GM23338 (cell line): ENCODE results near the gene CLCN1. TPM values are rescaled to one million over a fixed set of nuclear protein-coding genes. Genes with fewer than 3 reads are reported as not detected.
A peak's percentile ranks its signal among the peaks of the same experiment; 100 is the strongest.

Source experiments
- ATAC-seq: fragments of 200-7000 bp; cut with Tn5 transposase; 3 replicates; pipeline ENCODE4 v1.9.1; 2020
- DNase-seq: peaks from one replicate; pipeline ENCODE4 v3.0.0-alpha.2; 2015; ENCODE audit warnings: low spot score
- H2AFZ ChIP-seq: fragments of 200-600 bp; sonication (generic); 2 replicates; pipeline ENCODE4 v1.8.0; 2016; ENCODE audit warnings: antibody characterized with exemption, mild to moderate bottlenecking, moderate library complexity
- H3F3A ChIP-seq: fragments of 200-600 bp; sonication (generic); replicated peaks from 2 replicates; pipeline ENCODE4 v1.8.0; 2017; ENCODE audit warnings: antibody characterized with exemption, mixed run types, low read depth
- H3K27ac ChIP-seq: fragments of 200-600 bp; sonication (generic); 2 replicates; pipeline ENCODE4 v1.6.1; 2016; ENCODE audit warnings: low read depth
- H3K27me3 ChIP-seq: fragments of 200-600 bp; sonication (generic); 2 replicates; pipeline ENCODE4 v1.8.0; 2016; ENCODE audit warnings: mild to moderate bottlenecking, mixed run types, moderate library complexity; ENCODE audit not compliant: insufficient read depth
- H3K36me3 ChIP-seq: fragments of 200-600 bp; sonication (generic); 2 replicates; pipeline ENCODE4 v1.8.0; 2016; ENCODE audit warnings: mild to moderate bottlenecking; ENCODE audit not compliant: insufficient read depth
- H3K4me1 ChIP-seq: fragments of 200-600 bp; sonication (generic); 2 replicates; pipeline ENCODE4 v1.8.0; 2016; ENCODE audit warnings: mild to moderate bottlenecking, moderate library complexity; ENCODE audit not compliant: insufficient read depth
- H3K4me2 ChIP-seq: fragments of 200-600 bp; sonication (generic); 2 replicates; pipeline ENCODE4 v1.7.1; 2017; ENCODE audit warnings: mixed run types
- H3K4me3 ChIP-seq: fragments of 200-600 bp; sonication (generic); 2 replicates; pipeline ENCODE4 v1.6.1; 2016; ENCODE audit warnings: mixed run types
- H3K79me2 ChIP-seq: fragments of 200-600 bp; sonication (generic); replicated peaks from 2 replicates; pipeline ENCODE4 v1.8.0; 2017; ENCODE audit warnings: mild to moderate bottlenecking; ENCODE audit not compliant: insufficient read depth
- H3K9me2 ChIP-seq: fragments of 200-600 bp; sonication (generic); 2 replicates; pipeline ENCODE4 v1.8.0; 2017; ENCODE audit not compliant: insufficient read depth
- H4K20me1 ChIP-seq: fragments of 200-600 bp; sonication (generic); replicated peaks from 2 replicates; pipeline ENCODE4 v1.8.0; 2017; ENCODE audit warnings: mild to moderate bottlenecking; ENCODE audit not compliant: insufficient read depth
- H3K27ac Mint-ChIP-seq: 2 replicates; pipeline ENCODE4 v1.8.0; 2020; ENCODE audit warnings: inconsistent platforms, mild to moderate bottlenecking, moderate library complexity, mixed read lengths
- H3K27me3 Mint-ChIP-seq: 3 replicates; pipeline ENCODE4 v1.8.0; 2022; ENCODE audit warnings: low read depth, mild to moderate bottlenecking, moderate library complexity, mixed read lengths, inconsistent platforms; ENCODE audit not compliant: insufficient read depth, poor library complexity
- H3K36me3 Mint-ChIP-seq: 3 replicates; pipeline ENCODE4 v1.8.0; 2021; ENCODE audit warnings: low read depth, mild to moderate bottlenecking, inconsistent platforms, moderate library complexity, mixed read lengths
- H3K4me1 Mint-ChIP-seq: 3 replicates; pipeline ENCODE4 v1.8.0; 2020; ENCODE audit warnings: mild to moderate bottlenecking, inconsistent platforms, mixed read lengths
- H3K4me3 Mint-ChIP-seq: 3 replicates; pipeline ENCODE4 v1.8.0; 2021; ENCODE audit warnings: moderate library complexity, mild to moderate bottlenecking, inconsistent platforms, mixed read lengths
- H3K9me3 Mint-ChIP-seq: 3 replicates; pipeline ENCODE4 v1.8.0; 2020; ENCODE audit warnings: moderate library complexity, mild to moderate bottlenecking, inconsistent platforms, mixed read lengths
- EZH2 ChIP-seq: fragments of 200-600 bp; sonication (generic); IDR thresholded peaks from one replicate; pipeline ENCODE4 v1.8.0; 2017; ENCODE audit warnings: antibody characterized with exemption, mild to moderate bottlenecking, low read depth; ENCODE audit not compliant: unreplicated experiment
- EZH2phosphoT487 ChIP-seq: fragments of 200-600 bp; sonication (generic); IDR thresholded peaks from one replicate; pipeline ENCODE4 v1.8.1; 2018; ENCODE audit warnings: antibody characterized with exemption; ENCODE audit not compliant: unreplicated experiment
- JUNB ChIP-seq: IDR thresholded peaks from one replicate; pipeline ENCODE4 v1.6.1; 2016; ENCODE audit warnings: antibody characterized with exemption; ENCODE audit not compliant: unreplicated experiment
- NANOG ChIP-seq: IDR thresholded peaks from 2 replicates; pipeline ENCODE4 v1.6.1; 2016; ENCODE audit warnings: antibody characterized with exemption, borderline replicate concordance
- POLR2AphosphoS5 ChIP-seq: IDR thresholded peaks from 2 replicates; pipeline ENCODE4 v1.6.1; 2016; ENCODE audit warnings: antibody characterized with exemption, low read depth
- STAT1 ChIP-seq: IDR thresholded peaks from one replicate; pipeline ENCODE4 v1.6.1; 2016; ENCODE audit warnings: antibody characterized with exemption; ENCODE audit not compliant: unreplicated experiment
- ZNF114 ChIP-seq: fragments of 250-450 bp; sonication (Bioruptor Pico); IDR thresholded peaks from 2 replicates; pipeline ENCODE4 v1.5.0; 2020; ENCODE audit warnings: mild to moderate bottlenecking, moderate library complexity
- ZNF331 ChIP-seq: fragments of 250-450 bp; sonication (Bioruptor Pico); IDR thresholded peaks from 2 replicates; pipeline ENCODE4 v1.5.0; 2020; ENCODE audit warnings: low read depth, mild to moderate bottlenecking, moderate library complexity
- polyA plus RNA-seq: library from polyadenylated mRNA; unstranded; fragments of >200 nt; fragmentation: Nextera tagmentation; extraction: Ambion mirVana; gene quantifications from 2 replicates; pipeline ENCODE4 v1.2.1, GENCODE V29; 2016
- total RNA-seq: library from RNA; depleted of rRNA; stranded (reverse); fragments of >200 nt; shearing (Covaris generic); gene quantifications from 2 replicates; pipeline ENCODE4 v1.2.3, GENCODE V29; 2014
- TF ChIP-seq, protein P1 (sequence below): IDR thresholded peaks from one replicate; pipeline ENCODE4 v1.6.1; 2018; ENCODE audit warnings: antibody characterized with exemption; ENCODE audit not compliant: unreplicated experiment
- TF ChIP-seq, protein P2 (sequence below): IDR thresholded peaks from 2 replicates; pipeline ENCODE4 v1.6.1; 2016; ENCODE audit warnings: antibody characterized with exemption
- TF ChIP-seq, protein P3 (sequence below), 2 experiments: fragments of 200-600 bp in 1 of 2; sonication (generic) in 1 of 2; conservative IDR thresholded peaks; 2 replicates each; pipeline versions ENCODE4 v1.5.1 to v1.6.1; 2016 to 2017; ENCODE audit warnings: antibody characterized with exemption in 2 of 2, low read depth in 2 of 2, mild to moderate bottlenecking in 2 of 2, moderate library complexity in 1 of 2

The CLCN1 gene
- total and polyA plus RNA-seq, 2 experiments from 2014 or later, result 0.38 to 0.48 TPM

DNA sequence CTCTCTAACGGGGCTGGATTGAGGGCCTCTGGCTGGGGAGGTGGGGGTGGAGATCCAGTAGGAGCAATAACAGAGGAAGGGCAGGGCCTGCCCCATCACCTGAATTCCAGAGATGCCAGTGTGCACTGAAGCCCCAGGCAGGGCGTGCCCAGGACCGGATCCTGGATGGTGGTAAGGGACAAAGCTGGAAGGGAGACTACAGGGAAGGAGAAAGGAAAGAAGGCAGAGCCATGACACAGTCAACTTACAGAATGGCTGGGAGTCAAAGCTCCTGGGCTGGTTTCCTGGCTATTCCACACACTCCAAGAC lies 30.5 kb upstream of the CLCN1 start (continued):
- TF ChIP-seq, protein P1, sequence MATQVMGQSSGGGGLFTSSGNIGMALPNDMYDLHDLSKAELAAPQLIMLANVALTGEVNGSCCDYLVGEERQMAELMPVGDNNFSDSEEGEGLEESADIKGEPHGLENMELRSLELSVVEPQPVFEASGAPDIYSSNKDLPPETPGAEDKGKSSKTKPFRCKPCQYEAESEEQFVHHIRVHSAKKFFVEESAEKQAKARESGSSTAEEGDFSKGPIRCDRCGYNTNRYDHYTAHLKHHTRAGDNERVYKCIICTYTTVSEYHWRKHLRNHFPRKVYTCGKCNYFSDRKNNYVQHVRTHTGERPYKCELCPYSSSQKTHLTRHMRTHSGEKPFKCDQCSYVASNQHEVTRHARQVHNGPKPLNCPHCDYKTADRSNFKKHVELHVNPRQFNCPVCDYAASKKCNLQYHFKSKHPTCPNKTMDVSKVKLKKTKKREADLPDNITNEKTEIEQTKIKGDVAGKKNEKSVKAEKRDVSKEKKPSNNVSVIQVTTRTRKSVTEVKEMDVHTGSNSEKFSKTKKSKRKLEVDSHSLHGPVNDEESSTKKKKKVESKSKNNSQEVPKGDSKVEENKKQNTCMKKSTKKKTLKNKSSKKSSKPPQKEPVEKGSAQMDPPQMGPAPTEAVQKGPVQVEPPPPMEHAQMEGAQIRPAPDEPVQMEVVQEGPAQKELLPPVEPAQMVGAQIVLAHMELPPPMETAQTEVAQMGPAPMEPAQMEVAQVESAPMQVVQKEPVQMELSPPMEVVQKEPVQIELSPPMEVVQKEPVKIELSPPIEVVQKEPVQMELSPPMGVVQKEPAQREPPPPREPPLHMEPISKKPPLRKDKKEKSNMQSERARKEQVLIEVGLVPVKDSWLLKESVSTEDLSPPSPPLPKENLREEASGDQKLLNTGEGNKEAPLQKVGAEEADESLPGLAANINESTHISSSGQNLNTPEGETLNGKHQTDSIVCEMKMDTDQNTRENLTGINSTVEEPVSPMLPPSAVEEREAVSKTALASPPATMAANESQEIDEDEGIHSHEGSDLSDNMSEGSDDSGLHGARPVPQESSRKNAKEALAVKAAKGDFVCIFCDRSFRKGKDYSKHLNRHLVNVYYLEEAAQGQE, result no peak
- TF ChIP-seq ZNF114 (CRISPR knock-in tag), result no peak
- no peak for TF ChIP-seq JUNB

DNA sequence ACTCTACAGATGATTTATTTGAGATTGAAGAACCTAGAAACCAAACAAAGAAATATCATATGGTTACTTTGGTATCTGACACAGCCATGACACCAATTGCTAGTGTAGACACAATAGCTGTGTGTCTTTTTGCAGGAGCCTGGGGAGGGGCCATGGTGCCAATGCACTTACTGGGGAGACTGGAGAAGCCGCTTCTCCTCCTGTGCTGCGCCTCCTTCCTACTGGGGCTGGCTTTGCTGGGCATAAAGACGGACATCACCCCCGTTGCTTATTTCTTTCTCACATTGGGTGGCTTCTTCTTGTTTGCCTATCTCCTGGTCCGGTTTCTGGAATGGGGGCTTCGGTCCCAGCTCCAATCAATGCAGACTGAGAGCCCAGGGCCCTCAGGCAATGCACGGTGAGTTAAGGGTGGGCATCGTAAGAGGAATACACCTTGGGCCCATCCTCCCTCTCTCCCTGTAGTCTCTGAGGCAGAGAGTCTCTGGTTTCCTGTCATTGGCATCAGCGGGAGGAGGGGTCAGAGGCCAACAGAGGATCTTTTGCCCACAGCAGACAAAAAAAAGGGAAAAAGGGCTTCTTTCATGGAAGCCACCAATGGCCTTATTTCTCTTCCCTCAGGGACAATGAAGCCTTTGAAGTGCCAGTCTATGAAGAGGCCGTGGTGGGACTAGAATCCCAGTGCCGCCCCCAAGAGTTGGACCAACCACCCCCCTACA lies 29.9 kb upstream of the CLCN1 start:
- Histone ChIP-seq H3K79me2 (peaks cover 24% of the 10 kb centered on the region), H3K27me3 (peaks cover 24% of the 10 kb centered on the region), H3K9me2 (peaks cover 6% of the 10 kb centered on the region; the same call in 1 of the 2 replicates), H3K4me2 (peak overlapping the region; percentile 90), H3K4me1 (peaks cover 42% of the 10 kb centered on the region), H4K20me1 (peaks cover 9% of the 10 kb centered on the region; the same call in 1 of the 2 replicates), H2AFZ (no peak overlapping the region), H3F3A (peaks cover 13% of the 10 kb centered on the region; the same call in 1 of the 2 replicates), H3K36me3 (peaks cover 4% of the 10 kb centered on the region; the same call in 1 of the 2 replicates), H3K4me3 (peak overlapping the region; percentile 52; the same call in 1 of the 2 replicates), H3K27ac (no peak overlapping the region)
- Mint-ChIP-seq H3K9me3 (peaks cover 18% of the 10 kb centered on the region), H3K27me3 (peaks cover 45% of the 10 kb centered on the region), H3K36me3 (peaks cover 33% of the 10 kb centered on the region), H3K4me3 (no peak overlapping the region; the same call in 2 of the 3 replicates), H3K4me1 (peaks cover 43% of the 10 kb centered on the region), H3K27ac (no peak overlapping the region)
- DNase-seq, result no peak
- no peak for ATAC-seq
- TF ChIP-seq JUNB, result no peak
- no peak for TF ChIP-seq NANOG
- TF ChIP-seq, protein P2, sequence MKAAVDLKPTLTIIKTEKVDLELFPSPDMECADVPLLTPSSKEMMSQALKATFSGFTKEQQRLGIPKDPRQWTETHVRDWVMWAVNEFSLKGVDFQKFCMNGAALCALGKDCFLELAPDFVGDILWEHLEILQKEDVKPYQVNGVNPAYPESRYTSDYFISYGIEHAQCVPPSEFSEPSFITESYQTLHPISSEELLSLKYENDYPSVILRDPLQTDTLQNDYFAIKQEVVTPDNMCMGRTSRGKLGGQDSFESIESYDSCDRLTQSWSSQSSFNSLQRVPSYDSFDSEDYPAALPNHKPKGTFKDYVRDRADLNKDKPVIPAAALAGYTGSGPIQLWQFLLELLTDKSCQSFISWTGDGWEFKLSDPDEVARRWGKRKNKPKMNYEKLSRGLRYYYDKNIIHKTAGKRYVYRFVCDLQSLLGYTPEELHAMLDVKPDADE, result no peak
- no peak for TF ChIP-seq EZH2phosphoT487
- TF ChIP-seq STAT1, result no peak
- no peak for TF ChIP-seq ZNF114 (CRISPR knock-in tag)

DNA sequence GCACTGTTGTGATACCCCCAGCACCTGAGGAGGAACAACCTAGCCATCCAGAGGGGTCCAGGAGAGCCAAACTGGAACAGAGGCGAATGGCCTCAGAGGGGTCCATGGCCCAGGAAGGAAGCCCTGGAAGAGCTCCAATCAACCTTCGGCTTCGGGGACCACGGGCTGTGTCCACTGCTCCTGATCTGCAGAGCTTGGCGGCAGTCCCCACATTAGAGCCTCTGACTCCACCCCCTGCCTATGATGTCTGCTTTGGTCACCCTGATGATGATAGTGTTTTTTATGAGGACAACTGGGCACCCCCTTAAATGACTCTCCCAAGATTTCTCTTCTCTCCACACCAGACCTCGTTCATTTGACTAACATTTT lies 29.4 kb upstream of the CLCN1 start:
- Mint-ChIP-seq H3K27ac (no peak overlapping the region), H3K9me3 (peaks cover 18% of the 10 kb centered on the region), H3K4me1 (peaks cover 41% of the 10 kb centered on the region), H3K27me3 (peaks cover 45% of the 10 kb centered on the region), H3K4me3 (no peak overlapping the region), H3K36me3 (peaks cover 38% of the 10 kb centered on the region)
- peaks cover 9% of the 10 kb centered on the region; the same call in 1 of the 2 replicates for H3K36me3 ChIP-seq
- TF ChIP-seq STAT1 (no peak), POLR2AphosphoS5 (no peak), EZH2 (no peak), ZNF331 (CRISPR knock-in tag) (no peak), JUNB (no peak), ZNF114 (CRISPR knock-in tag) (no peak)
- TF ChIP-seq, protein P3, sequence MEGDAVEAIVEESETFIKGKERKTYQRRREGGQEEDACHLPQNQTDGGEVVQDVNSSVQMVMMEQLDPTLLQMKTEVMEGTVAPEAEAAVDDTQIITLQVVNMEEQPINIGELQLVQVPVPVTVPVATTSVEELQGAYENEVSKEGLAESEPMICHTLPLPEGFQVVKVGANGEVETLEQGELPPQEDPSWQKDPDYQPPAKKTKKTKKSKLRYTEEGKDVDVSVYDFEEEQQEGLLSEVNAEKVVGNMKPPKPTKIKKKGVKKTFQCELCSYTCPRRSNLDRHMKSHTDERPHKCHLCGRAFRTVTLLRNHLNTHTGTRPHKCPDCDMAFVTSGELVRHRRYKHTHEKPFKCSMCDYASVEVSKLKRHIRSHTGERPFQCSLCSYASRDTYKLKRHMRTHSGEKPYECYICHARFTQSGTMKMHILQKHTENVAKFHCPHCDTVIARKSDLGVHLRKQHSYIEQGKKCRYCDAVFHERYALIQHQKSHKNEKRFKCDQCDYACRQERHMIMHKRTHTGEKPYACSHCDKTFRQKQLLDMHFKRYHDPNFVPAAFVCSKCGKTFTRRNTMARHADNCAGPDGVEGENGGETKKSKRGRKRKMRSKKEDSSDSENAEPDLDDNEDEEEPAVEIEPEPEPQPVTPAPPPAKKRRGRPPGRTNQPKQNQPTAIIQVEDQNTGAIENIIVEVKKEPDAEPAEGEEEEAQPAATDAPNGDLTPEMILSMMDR (conservative IDR thresholded peaks at IDR 0.05; ENCODE audit: low read depth in 2 of 2), result no peak
- H3K4me3 ChIP-seq, result no peak overlapping the region
- ATAC-seq (no peak), DNase-seq (no peak)
- peaks cover 24% of the 10 kb centered on the region for H3K27me3 ChIP-seq
- H3F3A ChIP-seq, result peaks cover 13% of the 10 kb centered on the region; the same call in 1 of the 2 replicates
- H3K4me2 ChIP-seq, result no peak overlapping the region
- no peak overlapping the region for H3K27ac ChIP-seq
- peaks cover 14% of the 10 kb centered on the region; the same call in 1 of the 2 replicates for H4K20me1 ChIP-seq
- H3K9me2 ChIP-seq, result peaks cover 6% of the 10 kb centered on the region; the same call in 1 of the 2 replicates
- no peak overlapping the region for H2AFZ ChIP-seq
- H3K79me2 ChIP-seq, result peaks cover 29% of the 10 kb centered on the region
- peaks cover 42% of the 10 kb centered on the region for H3K4me1 ChIP-seq
